ENCODE measurements around the gene TPRG1L.

GRCh38 chr1:3624200-3625136 lies at the start of gene TPRG1L:
- no peak for TF ChIP-seq POLR2A (IDR thresholded peaks at IDR 0.05)
- TF ChIP-seq CTCF (IDR thresholded peaks at IDR 0.05): no peak

Measured in testis (tissue), 2 donors.